GM19238 (cell line): ENCODE results near the gene PLK1.

Source experiments
- DNase-seq: peaks from one replicate; pipeline ENCODE4 v3.0.0; 2011; ENCODE audit warnings: low spot score; ENCODE audit not compliant: insufficient read length

PLK1 gene

DNA sequence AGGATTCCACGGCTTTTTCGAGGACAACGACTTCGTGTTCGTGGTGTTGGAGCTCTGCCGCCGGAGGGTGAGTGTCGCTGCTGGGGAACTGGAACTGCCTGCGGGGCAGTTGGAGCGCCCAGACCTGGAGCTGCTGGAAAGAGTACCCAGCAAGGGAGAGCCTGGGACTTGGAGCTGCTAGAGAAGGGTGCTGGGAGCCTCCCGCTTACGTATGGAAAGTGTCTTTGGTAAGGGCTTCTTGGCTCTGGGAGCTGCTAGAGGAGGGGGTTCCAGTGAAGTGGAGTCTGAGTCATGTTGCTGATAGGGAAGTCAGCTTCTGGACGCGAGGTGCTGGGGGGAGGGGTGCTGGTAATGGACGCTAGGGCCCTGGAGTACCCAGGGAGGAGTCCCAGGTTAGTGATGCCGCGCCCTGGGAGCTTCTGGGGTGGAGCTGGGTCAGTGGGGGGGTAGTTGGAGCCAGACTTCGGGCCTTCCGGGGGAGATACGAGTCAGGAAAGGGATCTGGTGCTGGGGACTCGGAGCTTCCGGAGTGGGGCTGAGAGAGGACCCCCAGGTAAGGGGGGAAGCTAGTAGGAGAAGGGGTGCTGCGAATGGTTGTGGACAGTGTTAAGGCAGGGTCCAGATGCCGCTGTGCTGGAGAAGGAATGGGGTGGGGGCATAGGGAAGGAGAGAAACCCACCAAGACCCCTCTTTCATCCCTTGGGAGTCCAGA lies 741 bp downstream of the PLK1 start:
- DNase-seq = peak; percentile 33

GRCh38 chr16:23679986-23680336 lies 1.3 kb downstream of the PLK1 start:
- no peak for DNase-seq

GRCh38 chr16:23682181-23682580 lies 3.5 kb downstream of the PLK1 start:
- DNase-seq = no peak

DNA sequence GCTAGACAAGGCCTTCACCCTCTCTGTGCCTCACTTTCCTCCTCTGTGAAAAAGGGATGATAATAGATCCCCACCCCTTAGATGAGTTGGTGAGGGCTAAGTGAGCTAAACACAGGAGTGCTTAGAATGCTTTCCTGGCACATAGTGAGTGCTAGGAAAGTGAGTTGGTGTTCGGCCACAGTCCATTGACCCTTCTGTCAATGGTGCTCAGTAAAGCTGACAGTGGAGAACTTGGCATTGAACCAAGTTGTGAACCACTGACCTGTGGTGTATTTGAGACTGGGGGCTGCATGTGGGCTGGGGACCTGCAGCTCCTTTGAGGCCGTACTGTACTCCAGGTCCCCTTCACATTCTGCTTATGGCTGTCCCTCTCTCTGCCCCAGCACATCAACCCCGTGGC lies 4.8 kb downstream of the PLK1 start:
- no peak for DNase-seq

DNA sequence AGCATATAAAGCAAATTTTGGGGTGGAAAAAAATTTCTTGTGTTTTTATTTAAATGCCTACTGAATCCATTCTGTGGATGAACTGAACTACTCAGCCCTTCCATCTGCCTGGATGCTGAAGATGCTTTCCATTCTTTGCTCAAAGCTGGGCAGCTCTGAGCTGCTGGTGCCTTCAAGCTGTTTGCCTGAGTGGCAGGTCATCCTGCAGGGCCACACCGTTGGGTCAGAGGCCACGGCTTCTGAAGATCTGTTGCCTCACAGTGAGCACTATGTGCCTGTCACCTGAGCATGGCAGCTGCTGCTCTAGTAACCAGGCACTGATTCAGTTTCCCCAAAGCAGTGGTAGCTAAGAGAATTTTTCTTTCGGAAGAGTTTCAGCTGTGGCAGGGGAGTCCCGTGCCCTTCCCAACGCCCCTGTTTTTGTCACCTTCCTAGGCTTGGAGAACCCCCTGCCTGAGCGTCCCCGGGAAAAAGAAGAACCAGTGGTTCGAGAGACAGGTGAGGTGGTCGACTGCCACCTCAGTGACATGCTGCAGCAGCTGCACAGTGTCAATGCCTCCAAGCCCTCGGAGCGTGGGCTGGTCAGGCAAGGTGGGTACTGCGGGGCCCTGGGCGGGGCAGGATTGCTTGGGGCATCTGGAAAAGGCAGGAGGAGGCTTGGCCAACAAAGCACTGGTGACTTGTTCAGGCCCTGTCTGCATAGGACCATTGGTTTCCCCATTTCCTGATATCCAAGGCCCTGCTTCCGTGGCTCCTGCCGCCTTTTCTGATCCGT lies 8.5 kb downstream of the PLK1 start:
- DNase-seq = no peak

DNA sequence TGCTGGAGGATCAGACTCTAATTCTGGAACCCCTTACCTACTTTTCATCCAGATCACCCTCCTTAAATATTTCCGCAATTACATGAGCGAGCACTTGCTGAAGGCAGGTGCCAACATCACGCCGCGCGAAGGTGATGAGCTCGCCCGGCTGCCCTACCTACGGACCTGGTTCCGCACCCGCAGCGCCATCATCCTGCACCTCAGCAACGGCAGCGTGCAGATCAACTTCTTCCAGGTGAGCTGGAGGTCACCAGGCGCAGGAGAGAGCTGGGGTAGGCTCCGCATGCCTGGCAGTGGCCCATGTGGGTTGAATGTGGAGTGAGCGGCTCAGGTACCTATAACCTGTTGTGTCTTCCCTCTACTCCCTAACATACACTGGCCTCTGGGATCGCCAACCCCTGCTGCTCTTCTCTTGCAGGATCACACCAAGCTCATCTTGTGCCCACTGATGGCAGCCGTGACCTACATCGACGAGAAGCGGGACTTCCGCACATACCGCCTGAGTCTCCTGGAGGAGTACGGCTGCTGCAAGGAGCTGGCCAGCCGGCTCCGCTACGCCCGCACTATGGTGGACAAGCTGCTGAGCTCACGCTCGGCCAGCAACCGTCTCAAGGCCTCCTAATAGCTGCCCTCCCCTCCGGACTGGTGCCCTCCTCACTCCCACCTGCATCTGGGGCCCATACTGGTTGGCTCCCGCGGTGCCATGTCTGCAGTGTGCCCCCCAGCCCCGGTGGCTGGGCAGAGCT lies 10.9 kb downstream of the PLK1 start:
- no peak for DNase-seq

- DNase-seq = no peak
Measured at GRCh38 chr16:23690771-23691482, 12.2 kb downstream of the PLK1 start.

- DNase-seq = no peak
Measured at GRCh38 chr16:23691483-23692189, 12.9 kb downstream of the PLK1 start.

DNA sequence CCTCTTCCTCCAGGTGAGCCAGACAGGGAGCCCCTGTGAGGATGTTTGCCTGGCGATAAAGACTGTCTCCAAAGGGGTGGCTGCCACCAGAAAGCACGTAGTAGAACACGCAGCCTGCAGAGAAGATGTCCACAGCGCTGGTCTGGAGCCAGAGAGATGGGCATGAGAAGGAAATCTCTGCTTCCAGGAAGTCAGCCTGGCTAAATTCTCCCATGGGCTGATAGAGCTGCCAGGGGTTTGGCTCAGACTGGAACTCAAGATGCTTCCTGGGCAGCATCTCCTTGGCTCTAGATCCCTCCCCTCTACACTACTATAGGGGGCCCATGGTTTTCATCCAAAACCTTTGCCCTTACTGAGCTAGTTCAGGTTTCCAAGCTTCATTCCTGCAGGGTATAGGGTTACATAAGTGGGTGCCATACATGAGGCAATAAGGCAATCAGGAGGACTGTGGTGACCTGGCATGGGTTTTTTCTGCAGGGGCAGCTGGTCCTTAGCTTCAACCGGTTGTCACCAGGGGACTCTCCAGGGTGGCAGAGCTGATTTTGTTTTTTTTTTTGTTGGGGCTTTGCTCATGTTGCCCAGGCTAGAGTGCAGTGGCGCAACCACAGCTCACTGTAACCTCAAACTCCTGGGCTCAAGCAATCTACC lies 13.6 kb downstream of the PLK1 start:
- DNase-seq = no peak

- DNase-seq = no peak
Measured at GRCh38 chr16:23694265-23694643, 15.6 kb downstream of the PLK1 start.

- DNase-seq = peak; percentile 18
Measured at GRCh38 chr16:23694644-23695373, 16.1 kb downstream of the PLK1 start.

DNA sequence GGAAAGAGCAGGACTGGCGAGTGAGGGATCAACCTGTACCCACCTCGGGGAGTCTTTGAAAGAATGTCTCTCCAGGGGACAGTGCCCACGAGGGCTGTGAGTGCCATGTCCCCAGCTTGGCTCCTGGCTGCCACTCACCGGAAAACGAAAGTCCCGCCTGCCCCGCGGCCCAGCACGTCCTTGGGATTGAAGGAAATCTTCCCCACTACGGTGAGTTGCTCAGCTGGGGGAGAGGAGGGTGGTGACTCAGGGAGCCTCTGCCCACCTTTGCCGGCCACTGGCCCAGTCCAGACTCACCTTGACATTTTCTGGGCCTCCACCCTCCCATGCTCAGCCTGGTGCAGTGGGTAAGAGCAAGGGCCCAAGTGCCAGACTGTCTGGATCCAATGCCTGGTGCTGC lies 17.1 kb downstream of the PLK1 start:
- no peak for DNase-seq

GRCh38 chr16:23699100-23699499 lies 20.4 kb downstream of the PLK1 start:
- no peak for DNase-seq

DNA sequence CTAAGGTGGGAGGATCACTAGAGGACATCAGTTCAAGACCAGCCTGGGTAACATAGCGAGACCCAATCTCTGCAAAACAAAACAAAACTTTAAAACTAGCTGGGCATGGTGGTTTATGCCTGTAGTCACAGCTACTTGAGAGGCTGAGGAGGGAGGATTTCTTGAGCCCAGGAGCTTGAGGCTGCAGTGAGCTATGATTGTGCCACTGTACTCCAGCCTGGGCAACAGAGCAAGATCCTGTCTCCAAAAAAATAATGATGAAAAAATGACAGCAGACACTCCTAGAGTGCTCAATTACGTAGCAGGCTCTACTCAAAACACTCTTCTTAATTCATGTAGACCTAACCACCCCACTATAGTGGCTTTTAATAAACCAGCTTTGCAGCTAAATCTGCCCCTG lies 21.4 kb downstream of the PLK1 start:
- DNase-seq = no peak

GRCh38 chr16:23700509-23700908 lies 21.8 kb downstream of the PLK1 start:
- DNase-seq = no peak

DNA sequence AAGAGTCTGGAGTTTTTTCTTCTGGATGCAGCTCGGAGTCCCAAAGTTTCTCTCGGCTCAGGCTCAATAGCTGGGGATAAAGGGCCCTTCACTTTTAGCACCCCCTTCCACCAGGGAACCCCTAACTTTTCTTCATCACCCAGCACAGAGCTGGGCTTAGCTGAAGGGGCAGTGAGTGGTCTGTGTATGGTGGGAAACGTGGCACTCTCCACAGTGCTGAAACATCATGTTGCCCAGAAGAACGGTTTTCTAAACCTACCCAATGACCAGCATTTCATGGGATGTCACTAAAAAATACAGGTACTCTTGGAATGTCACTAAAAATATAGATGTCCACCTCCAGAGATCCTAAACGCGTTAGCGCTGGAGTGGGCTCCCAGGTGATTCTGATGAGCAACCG lies 22.4 kb downstream of the PLK1 start:
- no peak for DNase-seq

GRCh38 chr16:23702951-23703350 lies 24.3 kb downstream of the PLK1 start:
- DNase-seq = no peak

DNA sequence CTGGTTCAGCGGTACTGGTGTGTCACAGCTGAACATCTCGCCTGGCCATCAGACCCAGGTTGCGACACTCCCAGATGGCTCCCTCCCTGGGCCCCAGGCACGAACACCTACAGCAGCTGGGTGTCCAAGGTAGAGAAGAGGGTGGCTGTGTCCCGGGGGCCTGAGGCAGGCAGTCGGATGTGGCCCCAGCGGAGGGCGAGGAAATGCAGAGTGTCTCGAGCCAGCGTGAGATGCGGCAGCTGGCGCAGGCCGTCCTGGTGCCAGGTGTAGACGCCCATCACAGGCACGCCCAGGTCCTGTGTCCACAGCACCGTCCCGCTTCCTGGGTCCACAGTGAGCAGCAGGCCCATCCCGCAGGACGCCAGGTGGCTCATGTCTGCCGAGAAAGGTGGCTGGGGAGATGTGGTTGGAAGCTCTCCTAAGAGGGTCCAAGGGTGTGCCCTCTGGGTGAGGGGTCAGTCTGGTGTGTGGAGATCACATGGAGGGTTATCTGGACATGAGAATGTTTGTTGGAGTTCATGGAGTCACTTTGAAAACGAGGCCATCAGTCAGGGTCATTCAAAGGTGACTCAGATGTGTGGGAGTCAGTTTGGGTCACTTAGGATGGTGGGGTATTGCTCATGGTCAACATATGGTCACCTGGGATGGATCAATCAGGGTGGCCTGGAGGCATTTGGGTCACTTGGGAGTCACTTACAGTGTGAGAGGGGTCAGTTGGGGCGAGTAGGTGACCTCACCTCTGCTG lies 26.3 kb downstream of the PLK1 start:
- no peak for DNase-seq

DNA sequence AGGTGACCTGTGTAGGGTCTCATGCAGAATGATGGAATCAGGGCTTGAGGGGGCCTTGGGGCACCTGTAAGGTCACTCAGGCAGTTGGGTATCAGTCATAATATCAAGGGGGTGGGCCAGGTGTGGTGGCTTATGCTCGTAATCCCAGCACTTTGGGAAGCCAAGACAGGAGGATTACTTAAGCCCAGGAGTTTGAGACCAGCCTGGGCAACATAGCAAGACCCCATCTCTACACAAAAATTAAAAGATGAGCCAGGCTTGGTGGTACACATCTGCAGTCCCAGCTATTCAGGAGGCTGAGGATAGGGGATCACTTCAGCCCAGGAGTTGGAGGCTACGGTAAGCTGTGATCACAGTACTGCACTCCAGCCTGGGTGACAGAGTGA lies 26.8 kb downstream of the PLK1 start:
- no peak for DNase-seq
